GM12891 (cell line): ENCODE measurements around the gene DNAH11.

Source experiments
- POLR2A ChIP-seq: IDR thresholded peaks from 2 replicates; pipeline ENCODE4 v1.6.1; 2011; ENCODE audit warnings: low read depth, low read length, control low read depth
- POLR2AphosphoS5 ChIP-seq: IDR thresholded peaks from 2 replicates; pipeline ENCODE4 v1.6.1; 2011; ENCODE audit warnings: low read depth, low read length, control low read depth
- SPI1 ChIP-seq: IDR thresholded peaks from 2 replicates; pipeline ENCODE4 v1.6.1; 2011; ENCODE audit warnings: low read depth, low read length, control low read depth
- TAF1 ChIP-seq: IDR thresholded peaks from 2 replicates; pipeline ENCODE4 v1.6.1; 2011; ENCODE audit warnings: low read depth, low read length, control low read depth

GRCh38 chr7:21730399-21730798, 187.6 kb downstream of the DNAH11 start:
- no peak for TF ChIP-seq POLR2A
- no peak for TF ChIP-seq TAF1
- TF ChIP-seq POLR2AphosphoS5: no peak
- TF ChIP-seq SPI1: no peak
